K562 (cell line): ENCODE measurements around the gene ELMO1. TPM values are rescaled to one million over a fixed set of nuclear protein-coding genes. Genes with fewer than 3 reads are reported as not detected.

ENCODE experiments used
- ATAC-seq: fragments of 200-7000 bp; cut with Tn5 transposase; 3 replicates; pipeline ENCODE4 v1.9.1; 2020; ENCODE audit warnings: moderate library complexity
- BruUV-seq: library from RNA; stranded (reverse); fragments of 400-500 nt; replicated peaks from 2 replicates; lab custom pipeline; 2021; lab: Mats Ljungman, UMichigan
- CTCF ChIA-PET: fragments of 300-600 bp; formaldehyde crosslinking; extraction: SDS; loops from one replicate; lab custom pipeline; 2021; ENCODE audit warnings: low intra/inter-chr PET ratio; lab: Yijun Ruan, JAX
- POLR2A ChIA-PET: fragments of 300-600, 350-650 bp; sonication (Branson Sonifier 250); formaldehyde crosslinking; extraction: SDS; loops from one replicate; lab custom pipeline; 2021; ENCODE audit warnings: antibody characterized with exemption, inconsistent platforms; lab: Yijun Ruan, JAX
- DNase-seq, 4 experiments: peaks; one replicate each; pipeline versions ENCODE4 v3.0.0 to v3.0.0-alpha.2; 2011 to 2018; ENCODE audit warnings: low spot score in 3 of 4, mixed read lengths in 3 of 4; ENCODE audit errors: extremely low read depth in 1 of 4
- FAIRE-seq: peaks from 2 replicates; lab custom pipeline; 2011; peaks lifted over from hg19 to GRCh38; lab: Jason Lieb, UNC
- H2AFZ ChIP-seq: 2 replicates; pipeline ENCODE4 v1.6.0; 2011; ENCODE audit warnings: low read depth, low read length, control low read depth, inconsistent platforms
- H3K27ac ChIP-seq: fragments of 200-600 bp; 3 replicates; pipeline ENCODE4 v1.8.0; 2011; ENCODE audit warnings: low read depth, mild to moderate bottlenecking, control low read depth, inconsistent platforms, low read length, moderate library complexity, mixed read lengths; ENCODE audit errors: extremely low read depth
- H3K27me3 ChIP-seq, 2 experiments: fragments of 300-600 bp in 1 of 2; 2 replicates in 1 of 2; 3 replicates in 1 of 2; pipeline versions ENCODE4 v1.6.0 to v1.8.0; 2011; ENCODE audit warnings: inconsistent platforms in 2 of 2, low read length in 2 of 2, mild to moderate bottlenecking in 1 of 2, mixed read lengths in 1 of 2, moderate library complexity in 1 of 2; ENCODE audit not compliant: control insufficient read depth in 2 of 2, insufficient read depth in 2 of 2
- H3K36me3 ChIP-seq: fragments of 300-600 bp; 3 replicates; pipeline ENCODE4 v1.8.0; 2011; ENCODE audit warnings: mild to moderate bottlenecking, low read length, inconsistent platforms; ENCODE audit not compliant: control insufficient read depth, insufficient read depth
- H3K4me1 ChIP-seq, 2 experiments: fragments of 200-600 bp in 1 of 2; replicated peaks in 1 of 2; 2 replicates in 1 of 2; 3 replicates in 1 of 2; pipeline versions ENCODE4 v1.5.1 to v1.8.0; 2011; ENCODE audit warnings: inconsistent platforms in 2 of 2, low read length in 2 of 2, mild to moderate bottlenecking in 1 of 2, mixed read lengths in 1 of 2, moderate library complexity in 1 of 2; ENCODE audit not compliant: control insufficient read depth in 2 of 2, insufficient read depth in 2 of 2
- H3K4me2 ChIP-seq: 2 replicates; pipeline ENCODE4 v1.6.1; 2011; ENCODE audit warnings: low read length, control low read depth, inconsistent platforms, mixed read lengths; ENCODE audit not compliant: insufficient read depth
- H3K4me3 ChIP-seq: fragments of 200-600 bp; sonication (generic), shearing (Covaris generic); 2 replicates; pipeline ENCODE4 v1.5.1; 2016; ENCODE audit warnings: control low read depth, inconsistent platforms
- H3K79me2 ChIP-seq: fragments of 200-600 bp; 3 replicates; pipeline ENCODE4 v1.8.0; 2011; ENCODE audit warnings: low read length, inconsistent platforms; ENCODE audit not compliant: control insufficient read depth, insufficient read depth
- H3K9ac ChIP-seq, 2 experiments: 2 replicates each; pipeline versions ENCODE4 v1.6.0 to v1.6.1; 2011; ENCODE audit warnings: low read depth in 2 of 2, low read length in 2 of 2, control low read depth in 1 of 2, inconsistent platforms in 1 of 2, mild to moderate bottlenecking in 1 of 2, mixed read lengths in 1 of 2; ENCODE audit not compliant: insufficient read depth in 1 of 2
- H3K9me1 ChIP-seq: one replicate; pipeline ENCODE4 v1.6.0; 2011; ENCODE audit warnings: inconsistent platforms, mild to moderate bottlenecking, low read length, moderate library complexity; ENCODE audit not compliant: control insufficient read depth, insufficient read depth
- H3K9me3 ChIP-seq: replicated peaks from 2 replicates; pipeline ENCODE4 v1.5.1; 2011; ENCODE audit warnings: low read depth, low read length, inconsistent platforms; ENCODE audit not compliant: control insufficient read depth, insufficient read depth
- H4K20me1 ChIP-seq: replicated peaks from 2 replicates; pipeline ENCODE4 v1.6.1; 2011; ENCODE audit warnings: low read length, inconsistent platforms, mixed read lengths; ENCODE audit not compliant: control insufficient read depth, insufficient read depth
- ARID2 ChIP-seq: fragments of 450-650 bp; IDR thresholded peaks from 2 replicates; pipeline ENCODE4 v1.6.1; 2017; ENCODE audit warnings: antibody characterized with exemption, mild to moderate bottlenecking
- ERF ChIP-seq: fragments of 450-650 bp; formaldehyde crosslinking; IDR thresholded peaks from 2 replicates; pipeline ENCODE4 v1.4.0; 2020; ENCODE audit warnings: mild to moderate bottlenecking, mixed read lengths
- ESRRB ChIP-seq: fragments of 250-450 bp; sonication (Bioruptor Pico); IDR thresholded peaks from 2 replicates; pipeline ENCODE4 v1.5.0; 2020; ENCODE audit warnings: mild to moderate bottlenecking, moderate library complexity, borderline replicate concordance
- HNRNPUL1 ChIP-seq: fragments of 200-400 bp; formaldehyde crosslinking; IDR thresholded peaks from 2 replicates; pipeline ENCODE4 v1.6.1; 2017; ENCODE audit warnings: low read length
- NFATC3 ChIP-seq: fragments of 450-650 bp; IDR thresholded peaks from 2 replicates; pipeline ENCODE4 v1.6.1; 2017; ENCODE audit warnings: mild to moderate bottlenecking
- THRA ChIP-seq: fragments of 450-650 bp; IDR thresholded peaks from 2 replicates; pipeline ENCODE4 v1.6.1; 2017; ENCODE audit warnings: mild to moderate bottlenecking, moderate library complexity
- ZNF143 ChIP-seq: sonication (generic); formaldehyde crosslinking; IDR thresholded peaks from 2 replicates; pipeline ENCODE4 v1.9.0; 2022; ENCODE audit warnings: mild to moderate bottlenecking, missing genetic modification reagents
- WGBS: fragments of 100-300 bp; shearing (Covaris generic); methylation state at CpG from one replicate; pipeline ENCODE4 v1.1.6; 2016; ENCODE audit warnings: low coverage, mixed read lengths; ENCODE audit not compliant: insufficient coverage; ENCODE audit errors: missing lambda C conversion rate; 5-methylcytosine and 5-hydroxymethylcytosine counted together
- in situ Hi-C: fragments of 300-500 bp; cut with MboI; formaldehyde crosslinking; loops from 4 replicates; pipeline ENCODE4 v1.15.0; 2018; ENCODE audit warnings: inconsistent platforms, mixed read lengths
- intact Hi-C: fragments of 100-400 bp; cut with micrococcal nuclease; formaldehyde crosslinking; loops from 2 replicates; pipeline ENCODE4 v1.14.2; 2022
- polyA plus RNA-seq, 8 experiments: library from polyadenylated mRNA; depleted of rRNA in 4 of 8; stranded (reverse) in 5 of 8; unstranded in 3 of 8; fragments of >200 nt; fragmentation: Nextera tagmentation in 2 of 8; fragmentation: Illumina TruSeq in 1 of 8; extraction: Ambion mirVana in 2 of 8; extraction: Trizol in 1 of 8; gene quantifications; 2 replicates each; pipeline versions ENCODE4 v1.2.1 to v1.2.3, GENCODE V29; 2011 to 2014; ENCODE audit warnings: inconsistent platforms in 1 of 8, missing spikeins in 1 of 8
- total RNA-seq, 7 experiments: library from RNA; depleted of rRNA in 6 of 7; stranded (reverse); fragments of >200 nt in 6 of 7; fragmentation: Illumina TruSeq in 2 of 7; extraction: Trizol in 2 of 7; gene quantifications; 2 replicates each; pipeline versions ENCODE4 v1.2.1 to v1.2.3, GENCODE V29; 2011 to 2021; ENCODE audit warnings: low replicate concordance in 1 of 7
- TF ChIP-seq, protein P1 (sequence below): fragments of 250-450 bp; sonication (Bioruptor Pico); IDR thresholded peaks from 2 replicates; pipeline ENCODE4 v1.4.0; 2020; ENCODE audit warnings: mild to moderate bottlenecking, moderate library complexity, borderline replicate concordance
- TF ChIP-seq, protein P2 (sequence below): fragments of 250-450 bp; sonication (Bioruptor Pico); IDR thresholded peaks from 2 replicates; pipeline ENCODE4 v1.8.0; 2022; ENCODE audit warnings: inconsistent platforms

The ELMO1 gene
- total and polyA plus RNA-seq, 9 of the 15 experiments (the other 6 are each of a cell fraction or from before 2014, with no cell fraction given) = 0.36 to 7.2 (median 3.6) TPM

DNA sequence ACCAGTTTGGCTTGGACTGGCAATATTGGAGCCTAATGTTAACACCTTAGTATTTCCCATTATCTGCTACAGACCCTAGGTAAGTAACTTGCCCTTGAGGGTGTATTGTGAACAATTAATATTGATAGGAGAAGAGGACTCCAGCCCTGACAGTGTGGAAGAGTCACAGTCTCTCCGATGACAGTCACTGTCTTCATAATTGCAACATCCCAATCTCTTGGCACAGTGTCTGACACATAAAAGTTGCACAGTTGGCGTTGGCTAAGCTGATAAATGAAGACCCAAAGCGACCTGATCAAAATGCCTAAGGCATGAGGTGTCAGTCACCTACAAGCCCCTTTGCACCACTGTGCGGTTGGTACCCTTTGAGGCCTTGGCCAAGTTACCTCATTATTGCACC is 569.6 kb downstream of the ELMO1 start:
- ATAC-seq (no peak), DNase-seq (no peak), FAIRE-seq (no peak)
- no peak overlapping the region for H2AFZ ChIP-seq
- in situ Hi-C loops = no loop called here
- intact Hi-C loops = no loop called here
- no peaks in the 10 kb centered on the region for H3K9me3 ChIP-seq
- 1% methylated on average over 4 of the region's 4 CpGs for WGBS
- ChIA-PET POLR2A (no interaction called here), CTCF (no interaction called here)
- no peaks in the 10 kb centered on the region for H3K4me1 ChIP-seq
- H3K79me2 ChIP-seq = no peaks in the 10 kb centered on the region
- H3K27ac ChIP-seq = no peak overlapping the region
- no peaks in the 10 kb centered on the region for H4K20me1 ChIP-seq
- no peak overlapping the region for H3K4me2 ChIP-seq
- H3K27me3 ChIP-seq = no peaks in the 10 kb centered on the region; a peak in 2 of 5 replicates
- BruUV-seq = no TSS peak
- no peak for TF ChIP-seq ERF (CRISPR knock-in tag)
- TF ChIP-seq ARID2 = no peak
- TF ChIP-seq ZNF143 (CRISPR knock-in tag) = no peak
- H3K9me1 ChIP-seq = no peaks in the 10 kb centered on the region
- no peak overlapping the region for H3K9ac ChIP-seq
- no peaks in the 10 kb centered on the region for H3K36me3 ChIP-seq
- H3K4me3 ChIP-seq = no peak overlapping the region

DNA sequence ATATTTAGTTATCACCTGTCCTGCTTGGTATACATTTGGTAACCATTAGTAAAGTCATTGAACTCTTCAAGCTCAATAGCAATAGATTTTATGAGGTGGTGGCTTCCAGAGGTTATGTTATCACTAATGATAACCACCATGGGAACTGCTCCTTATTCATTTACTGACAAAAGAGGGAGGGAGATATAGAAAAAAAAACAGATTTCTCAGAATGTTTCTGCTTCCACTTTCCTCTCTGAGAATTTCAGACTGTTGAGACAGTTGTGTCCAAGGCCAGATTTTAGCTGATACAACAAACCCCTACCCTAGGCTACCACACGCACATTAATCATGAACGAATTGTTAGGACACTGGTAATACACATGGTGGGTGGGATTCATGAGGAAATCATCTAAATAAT is 570.4 kb downstream of the ELMO1 start:
- no peak for DNase-seq
- Histone ChIP-seq H3K4me2 (no peak overlapping the region), H3K27ac (no peak overlapping the region), H3K79me2 (no peaks in the 10 kb centered on the region), H2AFZ (no peak overlapping the region), H3K4me1 (no peaks in the 10 kb centered on the region), H4K20me1 (no peaks in the 10 kb centered on the region), H3K36me3 (no peaks in the 10 kb centered on the region), H3K9ac (no peak overlapping the region), H3K9me3 (no peaks in the 10 kb centered on the region), H3K9me1 (no peaks in the 10 kb centered on the region), H3K4me3 (no peak overlapping the region), H3K27me3 (no peaks in the 10 kb centered on the region; a peak in 2 of 5 replicates)
- no peak for FAIRE-seq
- 3% methylated on average over 2 of the region's 2 CpGs for WGBS
- in situ Hi-C loops (no loop called here), intact Hi-C loops (no loop called here)
- CTCF ChIA-PET = no interaction called here
- POLR2A ChIA-PET = no interaction called here
- no peak for ATAC-seq
- no TSS peak for BruUV-seq
- TF ChIP-seq THRA (no peak), NFATC3 (no peak), HNRNPUL1 (no peak), ESRRB (CRISPR knock-in tag) (no peak)
- TF ChIP-seq, protein P1, sequence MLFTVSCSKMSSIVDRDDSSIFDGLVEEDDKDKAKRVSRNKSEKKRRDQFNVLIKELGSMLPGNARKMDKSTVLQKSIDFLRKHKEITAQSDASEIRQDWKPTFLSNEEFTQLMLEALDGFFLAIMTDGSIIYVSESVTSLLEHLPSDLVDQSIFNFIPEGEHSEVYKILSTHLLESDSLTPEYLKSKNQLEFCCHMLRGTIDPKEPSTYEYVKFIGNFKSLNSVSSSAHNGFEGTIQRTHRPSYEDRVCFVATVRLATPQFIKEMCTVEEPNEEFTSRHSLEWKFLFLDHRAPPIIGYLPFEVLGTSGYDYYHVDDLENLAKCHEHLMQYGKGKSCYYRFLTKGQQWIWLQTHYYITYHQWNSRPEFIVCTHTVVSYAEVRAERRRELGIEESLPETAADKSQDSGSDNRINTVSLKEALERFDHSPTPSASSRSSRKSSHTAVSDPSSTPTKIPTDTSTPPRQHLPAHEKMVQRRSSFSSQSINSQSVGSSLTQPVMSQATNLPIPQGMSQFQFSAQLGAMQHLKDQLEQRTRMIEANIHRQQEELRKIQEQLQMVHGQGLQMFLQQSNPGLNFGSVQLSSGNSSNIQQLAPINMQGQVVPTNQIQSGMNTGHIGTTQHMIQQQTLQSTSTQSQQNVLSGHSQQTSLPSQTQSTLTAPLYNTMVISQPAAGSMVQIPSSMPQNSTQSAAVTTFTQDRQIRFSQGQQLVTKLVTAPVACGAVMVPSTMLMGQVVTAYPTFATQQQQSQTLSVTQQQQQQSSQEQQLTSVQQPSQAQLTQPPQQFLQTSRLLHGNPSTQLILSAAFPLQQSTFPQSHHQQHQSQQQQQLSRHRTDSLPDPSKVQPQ (CRISPR knock-in tag) = no peak
- TF ChIP-seq, protein P2, sequence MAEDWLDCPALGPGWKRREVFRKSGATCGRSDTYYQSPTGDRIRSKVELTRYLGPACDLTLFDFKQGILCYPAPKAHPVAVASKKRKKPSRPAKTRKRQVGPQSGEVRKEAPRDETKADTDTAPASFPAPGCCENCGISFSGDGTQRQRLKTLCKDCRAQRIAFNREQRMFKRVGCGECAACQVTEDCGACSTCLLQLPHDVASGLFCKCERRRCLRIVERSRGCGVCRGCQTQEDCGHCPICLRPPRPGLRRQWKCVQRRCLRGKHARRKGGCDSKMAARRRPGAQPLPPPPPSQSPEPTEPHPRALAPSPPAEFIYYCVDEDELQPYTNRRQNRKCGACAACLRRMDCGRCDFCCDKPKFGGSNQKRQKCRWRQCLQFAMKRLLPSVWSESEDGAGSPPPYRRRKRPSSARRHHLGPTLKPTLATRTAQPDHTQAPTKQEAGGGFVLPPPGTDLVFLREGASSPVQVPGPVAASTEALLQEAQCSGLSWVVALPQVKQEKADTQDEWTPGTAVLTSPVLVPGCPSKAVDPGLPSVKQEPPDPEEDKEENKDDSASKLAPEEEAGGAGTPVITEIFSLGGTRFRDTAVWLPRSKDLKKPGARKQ = no peak
